Activated naive CD8-positive, alpha-beta T cell (primary cell): Measurements from ENCODE around the gene SLC1A6.

Source experiments
- H3K27ac Mint-ChIP-seq: one replicate; pipeline ENCODE4 v1.8.0; 2021; ENCODE audit warnings: mixed read lengths
- H3K27me3 Mint-ChIP-seq: one replicate; pipeline ENCODE4 v1.8.0; 2021; ENCODE audit warnings: mixed read lengths
- H3K36me3 Mint-ChIP-seq: one replicate; pipeline ENCODE4 v1.8.0; 2021; ENCODE audit warnings: mixed read lengths
- H3K4me1 Mint-ChIP-seq: one replicate; pipeline ENCODE4 v1.8.0; 2021; ENCODE audit warnings: low read depth, mixed read lengths
- H3K4me3 Mint-ChIP-seq: one replicate; pipeline ENCODE4 v1.8.0; 2021; ENCODE audit warnings: mild to moderate bottlenecking, mixed read lengths
- H3K9me3 Mint-ChIP-seq: one replicate; pipeline ENCODE4 v1.8.0; 2021; ENCODE audit warnings: low read depth, mixed read lengths

The SLC1A6 gene

DNA sequence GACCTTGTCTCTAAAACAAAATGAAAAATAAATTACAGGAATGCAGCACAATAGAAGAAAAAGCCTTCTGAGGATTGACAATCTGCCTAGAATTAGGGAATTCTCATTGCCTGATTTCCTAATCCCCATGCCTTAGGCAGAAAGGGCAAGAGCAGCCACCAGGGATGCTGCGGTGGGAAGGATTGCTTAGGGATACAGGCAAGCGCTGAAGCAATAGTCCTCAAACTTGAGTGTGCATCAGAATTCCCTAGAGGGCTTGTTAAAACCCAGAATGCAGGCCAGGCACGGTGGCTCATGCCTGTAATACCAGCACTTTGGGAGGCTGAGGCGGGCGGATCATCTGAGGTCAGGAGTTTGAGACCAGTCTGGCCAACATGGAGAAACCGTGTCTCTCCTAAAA lies 39.4 kb downstream of the SLC1A6 start:
- no peak overlapping the region for H3K4me3 Mint-ChIP-seq
- H3K9me3 Mint-ChIP-seq, result no peaks in the 10 kb centered on the region
- no peaks in the 10 kb centered on the region for H3K27me3 Mint-ChIP-seq
- peaks cover 12% of the 10 kb centered on the region for H3K4me1 Mint-ChIP-seq
- no peaks in the 10 kb centered on the region for H3K36me3 Mint-ChIP-seq
- no peak overlapping the region for H3K27ac Mint-ChIP-seq

DNA sequence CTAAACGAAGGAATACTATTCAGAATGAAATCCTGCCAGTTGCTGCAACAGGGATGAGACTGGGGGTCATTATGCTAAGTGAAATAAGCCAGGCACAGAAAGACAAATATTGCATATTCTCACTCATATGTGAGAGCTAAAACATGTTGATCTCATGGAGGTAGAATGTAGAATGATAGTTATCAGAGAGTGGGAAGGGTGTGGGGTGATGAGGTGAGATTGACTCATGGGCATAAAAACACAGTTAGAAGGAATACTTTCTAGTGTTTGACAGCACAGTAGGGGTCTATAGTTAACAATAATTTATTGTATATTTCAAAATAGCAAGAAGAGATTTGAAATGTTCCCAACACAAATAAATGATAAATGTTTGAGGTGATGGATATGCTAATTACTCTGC lies 46.2 kb downstream of the SLC1A6 start:
- H3K4me3 Mint-ChIP-seq, result no peak overlapping the region
- H3K27me3 Mint-ChIP-seq, result peaks cover 13% of the 10 kb centered on the region
- H3K27ac Mint-ChIP-seq, result no peak overlapping the region
- peaks cover 5% of the 10 kb centered on the region for H3K9me3 Mint-ChIP-seq
- H3K36me3 Mint-ChIP-seq, result peaks cover 2% of the 10 kb centered on the region
- H3K4me1 Mint-ChIP-seq, result no peaks in the 10 kb centered on the region

DNA sequence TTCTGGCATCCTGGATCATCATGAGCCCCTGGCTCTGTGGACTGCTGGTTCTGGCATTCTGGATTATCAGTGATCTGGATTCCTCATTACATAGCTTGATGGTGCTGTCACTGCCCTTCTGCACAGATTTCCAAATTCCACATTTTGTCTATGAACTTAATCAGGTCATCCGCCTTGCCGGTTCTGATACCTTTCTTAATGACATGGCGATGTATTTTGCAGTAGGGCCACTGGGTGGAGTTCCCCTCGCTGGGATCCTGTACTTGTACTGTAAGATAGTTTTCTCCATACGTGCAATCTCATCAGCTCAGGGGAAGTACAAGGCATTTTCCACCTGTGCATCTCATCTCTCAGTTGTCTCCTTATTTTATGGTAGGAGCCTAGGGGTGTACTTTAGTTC lies 62.8 kb downstream of the SLC1A6 start:
- peaks cover 7% of the 10 kb centered on the region for H3K9me3 Mint-ChIP-seq
- no peak overlapping the region for H3K4me3 Mint-ChIP-seq
- peaks cover 20% of the 10 kb centered on the region for H3K27me3 Mint-ChIP-seq
- no peaks in the 10 kb centered on the region for H3K36me3 Mint-ChIP-seq
- H3K27ac Mint-ChIP-seq, result no peak overlapping the region
- H3K4me1 Mint-ChIP-seq, result no peaks in the 10 kb centered on the region

DNA sequence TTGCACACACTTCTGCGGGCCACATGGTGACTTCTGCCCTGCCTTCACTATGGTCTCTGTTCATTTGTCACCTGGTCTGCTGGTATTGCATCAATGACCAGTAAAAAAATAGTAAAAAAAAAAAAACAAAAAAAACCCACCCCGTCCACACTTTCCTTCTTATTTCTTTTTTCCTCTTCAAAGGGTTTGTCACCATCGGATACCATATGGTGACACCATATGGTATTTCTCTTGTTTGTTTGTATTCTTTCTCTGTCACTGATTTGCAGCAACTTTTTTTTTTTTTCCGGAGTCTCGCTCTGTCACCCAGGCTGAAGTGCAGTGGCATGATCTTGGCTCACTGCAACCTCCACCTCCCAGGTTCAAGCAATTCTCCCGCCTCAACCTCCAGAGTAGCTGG lies 64.5 kb downstream of the SLC1A6 start:
- peaks cover 7% of the 10 kb centered on the region for H3K9me3 Mint-ChIP-seq
- no peak overlapping the region for H3K27ac Mint-ChIP-seq
- H3K36me3 Mint-ChIP-seq, result no peaks in the 10 kb centered on the region
- H3K27me3 Mint-ChIP-seq, result peaks cover 19% of the 10 kb centered on the region
- no peaks in the 10 kb centered on the region for H3K4me1 Mint-ChIP-seq
- H3K4me3 Mint-ChIP-seq, result no peak overlapping the region

DNA sequence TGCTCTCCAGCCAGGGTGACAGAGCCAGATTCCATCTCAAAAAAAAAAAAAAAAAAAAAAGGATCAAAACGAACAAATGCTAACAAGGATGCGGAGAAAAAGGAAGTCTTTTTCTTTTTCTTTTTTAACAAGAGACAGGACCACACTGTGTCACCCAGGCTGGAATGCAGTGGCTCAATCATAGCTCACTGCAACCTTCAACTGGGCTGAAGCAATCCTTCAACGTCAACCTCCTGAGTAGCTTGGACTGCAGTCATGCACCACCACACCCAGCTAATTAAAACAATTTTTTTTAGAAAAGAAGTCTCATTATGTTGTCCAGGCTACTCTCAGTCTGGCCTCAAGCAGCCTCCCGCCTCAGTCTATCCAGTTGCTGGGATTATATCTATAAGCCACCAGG lies 73.0 kb downstream of the SLC1A6 start:
- H3K4me1 Mint-ChIP-seq, result no peaks in the 10 kb centered on the region
- no peak overlapping the region for H3K27ac Mint-ChIP-seq
- H3K27me3 Mint-ChIP-seq, result peaks cover 14% of the 10 kb centered on the region
- H3K9me3 Mint-ChIP-seq, result no peaks in the 10 kb centered on the region
- H3K4me3 Mint-ChIP-seq, result no peak overlapping the region
- no peaks in the 10 kb centered on the region for H3K36me3 Mint-ChIP-seq

DNA sequence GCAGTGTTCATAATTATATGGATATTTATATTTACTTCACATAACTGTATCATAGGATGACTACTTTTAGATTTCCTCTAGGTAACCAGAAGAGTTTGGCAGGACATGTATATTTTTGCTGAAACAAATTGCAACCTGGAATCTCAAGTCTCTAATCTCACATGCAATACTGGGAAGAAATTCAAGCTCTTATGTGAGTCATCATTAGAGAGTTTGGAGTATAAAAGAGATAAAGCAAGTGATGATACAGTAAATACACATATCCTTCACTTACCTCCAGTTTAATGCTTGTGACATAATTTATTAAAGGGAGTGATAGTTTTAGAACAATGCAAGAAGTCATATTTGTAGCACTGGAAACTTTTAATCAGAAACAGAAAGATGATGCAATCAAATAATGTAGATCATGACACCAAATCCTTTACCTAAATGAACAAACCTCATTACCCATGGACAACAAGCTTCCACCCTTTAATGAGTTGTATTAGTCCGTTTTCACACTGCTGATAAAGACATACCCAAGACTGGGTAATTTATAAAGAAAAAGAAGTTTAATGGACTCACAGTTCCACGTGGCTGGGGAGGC lies 77.9 kb downstream of the SLC1A6 start:
- Mint-ChIP-seq H3K36me3 (no peaks in the 10 kb centered on the region), H3K4me3 (no peak overlapping the region), H3K27me3 (peaks cover 11% of the 10 kb centered on the region), H3K27ac (no peak overlapping the region), H3K9me3 (no peaks in the 10 kb centered on the region), H3K4me1 (no peaks in the 10 kb centered on the region)
